SH-SY5Y (cell line): ENCODE data around the gene VTI1A.

Source experiments
- GATA2 ChIP-seq: IDR thresholded peaks from 2 replicates; pipeline ENCODE4 v1.6.1; 2011; ENCODE audit warnings: mild to moderate bottlenecking, low read depth, low read length
- GATA3 ChIP-seq: IDR thresholded peaks from 2 replicates; pipeline ENCODE4 v1.6.1; 2011; ENCODE audit warnings: low read depth, mild to moderate bottlenecking, low read length, moderate library complexity

Gene VTI1A

GRCh38 chr10:112696592-112696991 lies 249.6 kb downstream of the VTI1A start:
- TF ChIP-seq GATA2 (no peak), GATA3 (no peak)

- no peak for TF ChIP-seq GATA3
- TF ChIP-seq GATA2: no peak
Observed at GRCh38 chr10:112698133-112698817, 251.3 kb downstream of the VTI1A start.

DNA sequence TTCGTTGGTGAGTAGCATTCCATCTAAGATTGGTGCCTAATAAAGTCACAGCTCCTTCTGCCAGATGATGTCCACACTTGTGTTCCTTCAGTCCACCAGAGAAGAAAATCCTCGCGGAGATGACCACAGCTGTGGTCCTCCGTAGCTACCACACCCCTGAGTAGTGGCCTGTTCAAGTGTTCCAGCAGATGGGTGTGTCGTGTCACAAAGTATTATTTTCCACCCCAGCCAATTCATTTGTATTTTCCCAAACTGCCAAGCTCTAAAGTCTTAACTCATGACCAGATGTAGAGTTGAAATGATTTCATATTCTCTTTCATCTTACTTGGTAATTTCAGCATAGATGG lies 251.8 kb downstream of the VTI1A start:
- TF ChIP-seq GATA2: no peak
- TF ChIP-seq GATA3: no peak

- TF ChIP-seq GATA2: no peak
- TF ChIP-seq GATA3: no peak
Observed at GRCh38 chr10:112700215-112700671, 253.2 kb downstream of the VTI1A start.

GRCh38 chr10:112701211-112701877 lies 254.3 kb downstream of the VTI1A start:
- TF ChIP-seq GATA2 (no peak), GATA3 (no peak)

DNA sequence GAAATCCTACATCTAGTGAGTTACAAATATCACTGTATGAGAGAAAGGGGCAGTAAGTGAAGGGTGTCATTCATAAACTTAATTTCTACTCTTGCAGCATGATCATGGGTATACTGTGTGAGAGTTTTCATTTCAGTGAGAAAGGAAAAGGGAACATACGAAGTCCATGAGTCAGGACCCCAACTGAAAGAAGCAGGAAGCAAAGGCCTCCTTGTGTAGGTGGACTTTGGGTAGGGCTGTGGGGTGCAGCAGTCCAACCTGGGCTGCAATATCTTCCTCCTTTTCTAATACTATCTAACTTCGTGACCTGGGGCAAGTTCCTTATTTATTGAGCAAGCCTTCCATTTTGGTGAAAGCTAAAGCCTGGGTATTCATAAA lies 254.9 kb downstream of the VTI1A start:
- no peak for TF ChIP-seq GATA2
- no peak for TF ChIP-seq GATA3

DNA sequence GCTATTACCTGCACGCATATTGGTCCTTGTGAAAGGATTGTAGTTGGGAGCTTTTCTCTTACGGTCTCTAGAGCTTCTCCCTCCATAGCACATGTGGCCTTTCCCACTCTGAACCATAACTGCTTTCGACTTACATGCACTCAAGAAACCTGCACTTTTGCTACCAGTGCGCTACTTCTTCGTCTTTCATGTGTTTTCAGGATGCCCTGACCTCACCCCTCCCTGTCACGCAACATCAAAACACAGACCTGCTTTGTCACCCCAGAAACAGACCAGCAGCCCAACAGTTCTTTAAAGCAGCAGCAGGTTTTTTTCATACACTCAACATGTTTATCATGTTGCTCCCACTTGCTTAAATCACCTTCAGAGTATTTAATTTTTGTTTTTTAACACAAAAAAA lies 259.6 kb downstream of the VTI1A start:
- no peak for TF ChIP-seq GATA2
- TF ChIP-seq GATA3: no peak

DNA sequence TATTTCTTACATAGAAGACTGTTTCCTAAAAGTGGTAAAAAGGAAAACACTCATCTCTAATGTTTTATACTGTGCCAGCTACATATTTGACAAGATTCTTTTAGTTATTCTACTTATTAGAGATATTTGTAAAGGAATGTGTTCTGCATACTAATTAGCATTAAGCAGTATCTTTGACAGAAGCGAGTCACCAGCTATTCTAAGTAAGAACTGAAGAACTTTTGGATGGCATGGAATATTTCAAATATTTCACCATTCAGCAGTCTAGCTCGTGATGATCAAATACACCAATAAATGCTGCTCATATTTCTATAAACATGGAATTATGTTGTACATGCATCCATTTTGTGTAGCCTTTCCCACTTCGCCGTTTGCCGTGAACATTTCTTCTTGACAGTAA lies 261.4 kb downstream of the VTI1A start:
- TF ChIP-seq GATA3: no peak
- no peak for TF ChIP-seq GATA2

DNA sequence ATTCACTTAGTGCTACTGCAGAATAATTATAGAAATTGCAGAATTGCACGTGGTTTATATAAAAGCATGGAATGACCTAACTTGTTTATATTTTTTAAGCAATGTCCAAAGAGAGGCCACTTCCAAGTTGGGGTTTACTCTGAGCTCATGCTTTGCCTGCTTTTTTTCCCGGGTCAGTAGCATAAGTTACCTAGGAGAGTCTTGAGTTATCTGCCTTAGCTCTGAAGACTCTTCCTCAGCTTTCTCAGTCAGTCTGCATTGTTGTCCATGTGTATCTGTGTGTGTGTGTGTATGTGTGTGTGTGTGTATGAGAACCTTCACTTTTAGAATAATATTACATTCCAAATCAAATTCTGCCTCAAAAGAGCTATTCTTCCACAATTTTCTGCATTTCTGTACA lies 263.5 kb downstream of the VTI1A start:
- TF ChIP-seq GATA3: no peak
- TF ChIP-seq GATA2: no peak

GRCh38 chr10:112711366-112711765 lies 264.4 kb downstream of the VTI1A start:
- TF ChIP-seq GATA2: no peak

- TF ChIP-seq GATA2: no peak
- no peak for TF ChIP-seq GATA3
Observed at GRCh38 chr10:112712536-112712935, 265.5 kb downstream of the VTI1A start.

DNA sequence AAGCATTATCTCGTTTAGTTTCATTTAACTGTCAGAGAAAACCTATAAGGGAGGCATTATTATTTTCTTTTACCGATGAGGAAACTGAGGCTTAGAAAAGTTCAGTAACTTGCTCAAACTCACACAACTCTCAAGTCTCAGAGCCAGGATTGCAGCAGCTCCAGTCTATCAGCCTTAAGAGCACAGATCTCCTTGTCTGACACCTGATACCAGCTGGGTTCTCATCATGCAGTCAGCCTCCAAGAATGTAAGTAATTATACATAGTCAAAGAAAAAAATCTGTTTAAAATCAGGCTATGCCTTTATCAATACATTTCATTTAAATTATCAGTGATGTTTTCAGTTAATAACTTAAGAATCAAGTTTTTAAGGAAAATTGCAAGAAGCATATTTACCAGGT lies 266.4 kb downstream of the VTI1A start:
- TF ChIP-seq GATA3: no peak
- no peak for TF ChIP-seq GATA2

GRCh38 chr10:112715581-112715980 lies 268.6 kb downstream of the VTI1A start:
- TF ChIP-seq GATA3: no peak
- no peak for TF ChIP-seq GATA2

- no peak for TF ChIP-seq GATA2
Observed at GRCh38 chr10:112716076-112716475, 269.1 kb downstream of the VTI1A start.

GRCh38 chr10:112716924-112717413 lies 270.0 kb downstream of the VTI1A start:
- TF ChIP-seq GATA2: no peak
- no peak for TF ChIP-seq GATA3

DNA sequence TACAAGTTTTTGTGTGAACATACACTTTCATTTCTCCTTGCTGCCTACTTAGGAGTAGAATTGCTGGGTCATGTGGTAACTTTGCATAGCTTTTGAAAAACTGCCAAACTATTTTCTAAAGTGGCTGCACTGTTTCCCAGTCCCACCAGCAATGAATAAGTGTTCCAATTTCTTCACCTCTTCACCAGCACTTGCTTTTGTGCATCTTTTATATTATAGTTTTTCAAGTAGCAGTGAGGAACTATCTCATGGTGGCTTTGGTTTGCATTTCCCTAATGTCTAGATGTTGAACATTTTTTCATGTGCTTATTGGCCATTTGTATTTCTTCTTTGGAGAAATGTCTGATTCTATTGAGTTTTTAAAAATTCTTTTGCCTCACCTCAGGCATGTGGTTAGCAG lies 273.2 kb downstream of the VTI1A start:
- TF ChIP-seq GATA3: no peak
- TF ChIP-seq GATA2: no peak
